ENCODE measurements around the gene C3orf18. TPM values are rescaled to one million over a fixed set of nuclear protein-coding genes. Genes with fewer than 3 reads are reported as not detected.

Gene C3orf18
- total RNA-seq, 4 donors from 2014 or later, result 13.6 to 23.8 (median 18.9) TPM

DNA sequence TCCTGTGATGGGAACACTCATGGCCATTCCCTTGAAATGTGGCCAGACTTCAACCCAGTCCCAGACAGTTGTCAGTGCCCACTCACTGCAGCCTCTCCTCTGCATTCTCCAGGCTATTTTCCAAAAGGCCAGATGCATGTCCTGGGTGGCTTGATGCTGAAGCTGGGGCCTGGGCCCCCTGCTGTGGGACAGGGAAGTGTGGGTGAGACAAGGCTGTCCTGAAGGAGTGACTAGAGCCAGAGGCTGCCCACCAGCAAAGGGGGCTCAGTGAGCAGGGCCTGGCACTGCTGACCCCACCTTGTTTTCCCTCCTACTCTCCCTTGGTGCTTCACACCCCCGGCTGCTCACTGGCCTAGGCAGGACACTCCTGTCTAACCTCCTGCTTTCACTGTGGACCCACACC lies 32.2 kb upstream of the C3orf18 start:
- no peaks in the 10 kb centered on the region for H3K27me3 ChIP-seq
- H3K4me1 ChIP-seq, result peaks cover 41 to 55% (median 51%) of the 10 kb centered on the region in 4 donors
- H3K27ac ChIP-seq (replicated peaks in 1 of 4), result peak overlapping the region; percentile 84 to 99 (median 97)
- peaks cover 0 to 14% (median 4%) of the 10 kb centered on the region in 4 donors for H3K36me3 ChIP-seq
- no peaks in the 10 kb centered on the region for H3K9me3 ChIP-seq
- TF ChIP-seq, protein P1, sequence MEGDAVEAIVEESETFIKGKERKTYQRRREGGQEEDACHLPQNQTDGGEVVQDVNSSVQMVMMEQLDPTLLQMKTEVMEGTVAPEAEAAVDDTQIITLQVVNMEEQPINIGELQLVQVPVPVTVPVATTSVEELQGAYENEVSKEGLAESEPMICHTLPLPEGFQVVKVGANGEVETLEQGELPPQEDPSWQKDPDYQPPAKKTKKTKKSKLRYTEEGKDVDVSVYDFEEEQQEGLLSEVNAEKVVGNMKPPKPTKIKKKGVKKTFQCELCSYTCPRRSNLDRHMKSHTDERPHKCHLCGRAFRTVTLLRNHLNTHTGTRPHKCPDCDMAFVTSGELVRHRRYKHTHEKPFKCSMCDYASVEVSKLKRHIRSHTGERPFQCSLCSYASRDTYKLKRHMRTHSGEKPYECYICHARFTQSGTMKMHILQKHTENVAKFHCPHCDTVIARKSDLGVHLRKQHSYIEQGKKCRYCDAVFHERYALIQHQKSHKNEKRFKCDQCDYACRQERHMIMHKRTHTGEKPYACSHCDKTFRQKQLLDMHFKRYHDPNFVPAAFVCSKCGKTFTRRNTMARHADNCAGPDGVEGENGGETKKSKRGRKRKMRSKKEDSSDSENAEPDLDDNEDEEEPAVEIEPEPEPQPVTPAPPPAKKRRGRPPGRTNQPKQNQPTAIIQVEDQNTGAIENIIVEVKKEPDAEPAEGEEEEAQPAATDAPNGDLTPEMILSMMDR (IDR thresholded peaks at IDR 0.05), result no peak
- TF ChIP-seq POLR2AphosphoS5 (IDR thresholded peaks at IDR 0.05), result no peak
- H3K4me3 ChIP-seq, result no peak overlapping the region
- intact Hi-C loops (cut with DNase I), result no loop called here
- no peak for DNase-seq (ENCODE audit: extremely low spot score)
- 82% methylated on average over 1 of the region's 1 CpG for WGBS

DNA sequence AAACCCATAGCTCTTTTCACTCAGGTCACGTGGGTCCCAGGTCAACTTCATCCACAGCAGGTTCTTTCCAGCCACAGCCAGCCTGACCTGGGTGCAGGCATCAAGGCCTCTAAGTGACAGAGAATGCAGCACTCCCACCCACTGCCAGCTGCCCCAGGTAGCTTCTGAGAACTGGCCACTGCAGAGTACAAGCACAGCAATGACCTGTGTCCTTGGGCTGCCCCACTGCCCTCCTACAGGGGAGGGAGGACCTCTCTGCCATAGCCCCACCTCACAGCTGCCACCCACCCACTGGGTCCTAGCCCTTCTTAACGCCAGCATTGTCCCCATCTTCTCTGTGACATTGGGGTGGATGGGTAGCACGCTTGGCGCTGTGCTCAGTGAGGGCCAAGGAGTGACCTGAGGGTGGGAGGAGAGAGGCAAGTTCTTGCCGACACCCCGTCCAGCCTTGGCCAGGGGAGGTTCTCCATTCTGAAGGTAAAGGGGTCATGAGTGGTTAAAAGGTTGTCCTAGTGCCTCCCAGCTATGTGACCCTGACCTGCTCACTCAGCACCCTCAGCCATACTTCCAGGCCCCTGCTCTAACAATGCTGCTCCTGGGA lies 31.7 kb upstream of the C3orf18 start:
- WGBS, result 89% methylated on average over 5 of the region's 6 CpGs
- intact Hi-C loops (cut with DNase I), result no loop called here
- H3K27me3 ChIP-seq, result no peaks in the 10 kb centered on the region
- no peak for DNase-seq (ENCODE audit: extremely low spot score)
- H3K4me1 ChIP-seq, result peaks cover 41 to 55% (median 48%) of the 10 kb centered on the region in 4 donors
- H3K36me3 ChIP-seq, result peaks cover 0 to 10% (median 2%) of the 10 kb centered on the region in 4 donors
- peak overlapping the region; percentile 29 to 99 (median 90) for H3K27ac ChIP-seq (replicated peaks in 1 of 4)
- TF ChIP-seq POLR2A (IDR thresholded peaks at IDR 0.05; ENCODE audit: low read depth), result no peak
- TF ChIP-seq POLR2AphosphoS5 (IDR thresholded peaks at IDR 0.05), result no peak
- H3K9me3 ChIP-seq, result no peaks in the 10 kb centered on the region
- H3K4me3 ChIP-seq, result no peak overlapping the region

DNA sequence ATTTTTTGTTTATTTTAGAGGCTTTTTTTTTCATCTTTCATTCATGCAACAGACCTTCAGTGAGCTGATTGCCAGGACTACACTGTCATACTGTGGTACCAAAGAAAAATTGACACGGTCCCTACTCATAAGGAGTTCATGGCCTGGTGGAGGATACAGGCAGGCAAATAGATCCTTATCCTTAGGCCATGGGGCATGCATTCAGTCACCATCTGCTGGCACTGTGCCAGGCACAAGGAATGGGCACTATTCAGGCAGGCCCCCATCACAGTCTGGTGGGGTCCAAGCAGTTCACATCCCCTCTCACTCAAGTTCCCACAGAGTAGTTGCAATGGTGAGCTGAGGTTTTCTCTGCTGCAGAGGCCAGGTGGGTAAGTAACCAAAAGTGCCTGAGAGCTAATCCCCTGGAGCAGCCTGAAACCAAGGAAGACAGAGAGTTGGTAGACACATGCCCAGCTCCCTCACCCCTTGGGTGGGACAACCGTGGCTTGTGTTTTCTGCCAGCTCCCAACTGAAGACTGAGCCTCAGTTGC lies 26.8 kb upstream of the C3orf18 start:
- TF ChIP-seq POLR2AphosphoS5 (IDR thresholded peaks at IDR 0.05) (no peak), POLR2A (IDR thresholded peaks at IDR 0.05; ENCODE audit: low read depth) (no peak), EP300 (IDR thresholded peaks at IDR 0.05) (no peak)
- TF ChIP-seq, protein P1 (IDR thresholded peaks at IDR 0.05), result no peak

DNA sequence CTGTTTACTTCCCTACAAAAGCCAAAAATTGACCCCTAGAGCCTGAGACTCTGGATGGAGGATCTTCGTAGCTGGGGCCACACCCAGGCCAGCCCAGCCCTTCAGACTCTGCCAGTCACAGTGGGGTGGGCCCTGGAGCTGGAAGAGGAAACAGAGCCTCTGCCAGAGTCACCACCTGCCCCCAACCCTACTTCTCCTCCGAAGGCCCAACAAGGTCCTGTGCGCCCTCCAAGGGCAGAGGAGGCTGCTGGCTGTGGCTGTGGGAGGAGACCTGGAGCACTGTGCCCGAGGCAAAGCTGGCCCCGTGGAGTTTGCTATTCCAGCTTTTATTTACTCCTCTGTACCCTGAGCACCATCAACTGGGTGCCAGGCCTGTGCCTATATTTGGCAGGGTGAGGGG lies 25.0 kb upstream of the C3orf18 start:
- intact Hi-C loops (cut with DNase I), result no loop called here
- no peak overlapping the region for H3K27ac ChIP-seq (replicated peaks in 1 of 4)
- H3K27me3 ChIP-seq, result no peaks in the 10 kb centered on the region
- 48% methylated on average over 5 of the region's 5 CpGs for WGBS
- TF ChIP-seq POLR2AphosphoS5 (IDR thresholded peaks at IDR 0.05) (no peak), EP300 (IDR thresholded peaks at IDR 0.05) (no peak), POLR2A (IDR thresholded peaks at IDR 0.05; ENCODE audit: low read depth) (no peak)
- TF ChIP-seq, protein P1 (IDR thresholded peaks at IDR 0.05), result no peak
- no peaks in the 10 kb centered on the region for H3K9me3 ChIP-seq
- no peak overlapping the region for H3K4me3 ChIP-seq
- H3K4me1 ChIP-seq, result peaks cover 20 to 36% (median 31%) of the 10 kb centered on the region in 4 donors
- no peak for DNase-seq (ENCODE audit: extremely low spot score)
- no peaks in the 10 kb centered on the region for H3K36me3 ChIP-seq

More for the DNA sequence above, 26.8 kb upstream of the C3orf18 start:
- 47% methylated on average over 2 of the region's 2 CpGs for WGBS
- Histone ChIP-seq H3K4me1 (peaks cover 20 to 33% (median 31%) of the 10 kb centered on the region in 4 donors), H3K36me3 (no peaks in the 10 kb centered on the region), H3K27ac (replicated peaks in 1 of 4) (no peak overlapping the region), H3K9me3 (no peaks in the 10 kb centered on the region), H3K4me3 (no peak overlapping the region), H3K27me3 (no peaks in the 10 kb centered on the region)
- DNase-seq (ENCODE audit: extremely low spot score), result no peak
- intact Hi-C loops (cut with DNase I), result no loop called here

DNA sequence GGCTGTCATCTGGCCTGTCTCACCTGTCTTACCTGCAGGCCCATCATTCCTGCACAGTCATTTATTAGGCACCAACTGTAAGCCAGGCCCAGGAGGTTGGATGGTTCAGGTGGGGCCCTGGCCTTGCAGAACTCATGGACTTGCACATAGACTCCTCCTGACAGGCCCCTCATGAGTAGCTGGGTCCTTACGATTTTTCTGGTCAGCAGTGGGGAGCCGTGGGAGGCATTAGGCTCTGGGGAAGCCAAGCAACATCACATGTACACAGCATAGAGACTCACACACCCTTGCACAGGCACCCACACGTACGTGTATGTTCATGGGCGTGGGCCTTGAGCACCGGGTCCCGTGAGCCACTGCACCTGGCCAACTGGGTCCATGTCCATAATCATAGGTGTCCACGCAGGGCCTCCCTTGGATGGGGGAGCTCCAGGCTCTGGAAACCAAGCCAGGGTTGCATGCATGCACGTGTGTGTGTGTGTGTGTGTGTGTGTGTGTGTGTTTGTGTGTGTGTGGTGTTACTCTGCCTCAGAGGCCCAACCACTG lies 23.7 kb upstream of the C3orf18 start:
- H3K27me3 ChIP-seq, result no peaks in the 10 kb centered on the region
- H3K36me3 ChIP-seq, result no peaks in the 10 kb centered on the region
- TF ChIP-seq, protein P1 (IDR thresholded peaks at IDR 0.05), result no peak
- no peak for TF ChIP-seq POLR2AphosphoS5 (IDR thresholded peaks at IDR 0.05)
- TF ChIP-seq POLR2A (IDR thresholded peaks at IDR 0.05; ENCODE audit: low read depth), result no peak
- no peak for TF ChIP-seq EP300 (IDR thresholded peaks at IDR 0.05)
- no peaks in the 10 kb centered on the region for H3K9me3 ChIP-seq
- DNase-seq (ENCODE audit: extremely low spot score), result no peak
- no peak overlapping the region for H3K4me3 ChIP-seq
- intact Hi-C loops (cut with DNase I), result no loop called here
- H3K27ac ChIP-seq (replicated peaks in 1 of 4), result peak overlapping the region in 2 of 4 donors; percentile 24 to 49
- peaks cover 25 to 36% (median 31%) of the 10 kb centered on the region in 4 donors for H3K4me1 ChIP-seq
- 68% methylated on average over 8 of the region's 9 CpGs for WGBS

Measured in esophagus muscularis mucosa (tissue), 4 donors.